CD4-positive, alpha-beta T cell (primary cell): ENCODE results near the gene PALM. TPM values are rescaled to one million over a fixed set of nuclear protein-coding genes. Genes with fewer than 3 reads are reported as not detected.

ENCODE experiments used
- ATAC-seq: fragments of 200-7000 bp; cut with Tn5 transposase; one replicate; pipeline ENCODE4 v1.10.0; 2022; ENCODE audit warnings: mild to moderate bottlenecking; ENCODE audit not compliant: poor library complexity
- CTCF ChIA-PET: fragments of 350-600 bp; sonication (Branson Sonifier 250); formaldehyde crosslinking; loops from one replicate; lab custom pipeline; 2021; ENCODE audit warnings: antibody characterized with exemption, inconsistent platforms; lab: Charles Lee
- POLR2A ChIA-PET: fragments of 350-600 bp; sonication (Branson Sonifier 250); formaldehyde crosslinking; loops from one replicate; lab custom pipeline; 2021; ENCODE audit warnings: antibody characterized with exemption, inconsistent platforms; lab: Charles Lee
- DNase-seq, 14 experiments: peaks; one replicate each; pipeline ENCODE4 v3.0.0-alpha.2; 2013 to 2020; ENCODE audit warnings: mixed read lengths in 2 of 14
- H3K27ac ChIP-seq, 2 donors: one replicate each; pipeline versions ENCODE4 v1.5.1 to v1.7.0; 2013; ENCODE audit warnings: low read length in 2 of 2, low read depth in 1 of 2, mild to moderate bottlenecking in 1 of 2
- H3K27me3 ChIP-seq, 2 experiments: 1 replicate in 1 of 2; 2 replicates in 1 of 2; pipeline versions ENCODE4 v1.6.1 to v1.7.0; 2013; ENCODE audit warnings: low read length in 2 of 2, control low read depth in 1 of 2, mild to moderate bottlenecking in 1 of 2, moderate library complexity in 1 of 2; ENCODE audit not compliant: insufficient read depth in 2 of 2, control insufficient read depth in 1 of 2
- H3K36me3 ChIP-seq: one replicate; pipeline ENCODE4 v1.6.1; 2013; ENCODE audit warnings: low read length, control low read depth; ENCODE audit not compliant: insufficient read depth
- H3K4me1 ChIP-seq: one replicate; pipeline ENCODE4 v1.6.1; 2013; ENCODE audit warnings: low read length, control low read depth; ENCODE audit not compliant: insufficient read depth
- H3K4me3 ChIP-seq: one replicate; pipeline ENCODE4 v1.5.1; 2013; ENCODE audit warnings: mild to moderate bottlenecking, low read length, moderate library complexity
- H3K9me3 ChIP-seq, 2 experiments: 1 replicate in 1 of 2; 2 replicates in 1 of 2; pipeline versions ENCODE4 v1.6.1 to v1.7.0; 2013; ENCODE audit warnings: low read length in 2 of 2, mild to moderate bottlenecking in 2 of 2, control low read depth in 1 of 2, moderate library complexity in 1 of 2; ENCODE audit not compliant: control insufficient read depth in 1 of 2, insufficient read depth in 1 of 2
- H3K27ac Mint-ChIP-seq: one replicate; pipeline ENCODE4 v1.8.0; 2020; ENCODE audit warnings: mixed read lengths
- H3K27me3 Mint-ChIP-seq: one replicate; pipeline ENCODE4 v1.8.0; 2021; ENCODE audit warnings: mixed read lengths
- H3K36me3 Mint-ChIP-seq: one replicate; pipeline ENCODE4 v1.8.0; 2021; ENCODE audit warnings: low read depth, mixed read lengths
- H3K4me1 Mint-ChIP-seq: one replicate; pipeline ENCODE4 v1.8.0; 2021; ENCODE audit warnings: low read depth, mixed read lengths
- H3K4me3 Mint-ChIP-seq: one replicate; pipeline ENCODE4 v1.8.0; 2020; ENCODE audit warnings: mild to moderate bottlenecking, mixed read lengths
- H3K9me3 Mint-ChIP-seq: one replicate; pipeline ENCODE4 v1.8.0; 2020; ENCODE audit warnings: mixed read lengths
- intact Hi-C, 2 experiments: fragments of 100-400 bp; cut with DNase I in 1 of 2; cut with micrococcal nuclease in 1 of 2; formaldehyde crosslinking; loops; one replicate each; pipeline versions ENCODE4 v1.15.1 to v1.9.0; 2023 to 2025; cut with DNase I, micrococcal nuclease
- total RNA-seq, 174 experiments: library from RNA in 2 of 174; stranded (reverse) in 2 of 174; gene quantifications; one replicate each; pipeline ENCODE4 v1.2.3 and lab custom pipeline; 2021 to 2026
- TF ChIP-seq, protein P1 (sequence below): fragments of 200-600 bp; IDR thresholded peaks from one replicate; pipeline ENCODE4 v1.8.0; 2022; ENCODE audit warnings: antibody characterized with exemption, mild to moderate bottlenecking

PALM gene
- total RNA-seq, 2 experiments from 2014 or later, result not detected

DNA sequence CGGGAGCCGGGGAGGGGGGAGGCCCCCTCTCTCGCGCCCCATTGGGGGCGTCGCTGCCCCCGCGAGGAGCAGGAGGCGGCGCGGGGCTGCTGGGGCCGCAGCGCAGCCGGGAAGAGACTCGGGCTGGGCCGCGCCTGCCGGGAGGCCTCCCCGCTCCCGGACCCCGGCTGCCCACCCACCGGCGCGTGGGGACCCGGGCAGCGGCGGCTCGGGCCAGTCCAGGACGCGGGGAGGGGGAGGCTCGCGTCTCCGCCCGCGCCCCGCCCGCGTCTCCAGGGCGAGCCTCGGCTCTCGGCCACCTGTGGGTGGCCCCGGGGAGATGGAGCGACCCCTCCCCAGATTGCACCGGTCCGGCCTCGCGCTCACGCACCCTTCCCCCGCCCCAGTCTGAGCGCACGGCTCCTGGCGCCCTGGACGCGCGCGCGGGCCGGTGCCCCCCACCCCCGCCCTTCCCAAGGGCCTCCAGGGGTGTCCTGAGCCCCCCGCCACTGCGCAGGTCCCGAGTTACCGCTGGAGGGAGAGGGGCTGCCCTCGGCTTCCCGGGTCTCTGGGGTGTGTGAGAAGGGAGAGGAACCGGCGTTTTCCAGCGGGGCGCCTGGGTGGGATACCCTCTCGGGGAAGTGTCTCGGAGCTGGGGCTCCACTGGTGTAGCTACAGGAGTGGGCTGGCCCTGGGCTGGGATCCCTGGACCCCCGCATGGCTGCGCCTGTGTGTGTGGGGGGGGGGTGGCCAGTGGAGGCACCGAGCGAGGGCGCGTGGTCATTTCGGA lies 645 bp downstream of the PALM start:
- H3K36me3 Mint-ChIP-seq, result no peaks in the 10 kb centered on the region
- H3K27ac Mint-ChIP-seq, result no peak overlapping the region
- ChIA-PET CTCF (no interaction called here), POLR2A (no interaction called here)
- H3K9me3 ChIP-seq, result peaks cover 0 to 13% of the 10 kb centered on the region in 2 experiments
- intact Hi-C loops, result no loop called here
- ATAC-seq, result no peak
- peaks cover 25 to 37% of the 10 kb centered on the region in 2 experiments for H3K27me3 ChIP-seq
- no peak overlapping the region for H3K27ac ChIP-seq
- DNase-seq, result no peak
- H3K4me1 ChIP-seq, result peaks cover 8% of the 10 kb centered on the region
- TF ChIP-seq, protein P1, sequence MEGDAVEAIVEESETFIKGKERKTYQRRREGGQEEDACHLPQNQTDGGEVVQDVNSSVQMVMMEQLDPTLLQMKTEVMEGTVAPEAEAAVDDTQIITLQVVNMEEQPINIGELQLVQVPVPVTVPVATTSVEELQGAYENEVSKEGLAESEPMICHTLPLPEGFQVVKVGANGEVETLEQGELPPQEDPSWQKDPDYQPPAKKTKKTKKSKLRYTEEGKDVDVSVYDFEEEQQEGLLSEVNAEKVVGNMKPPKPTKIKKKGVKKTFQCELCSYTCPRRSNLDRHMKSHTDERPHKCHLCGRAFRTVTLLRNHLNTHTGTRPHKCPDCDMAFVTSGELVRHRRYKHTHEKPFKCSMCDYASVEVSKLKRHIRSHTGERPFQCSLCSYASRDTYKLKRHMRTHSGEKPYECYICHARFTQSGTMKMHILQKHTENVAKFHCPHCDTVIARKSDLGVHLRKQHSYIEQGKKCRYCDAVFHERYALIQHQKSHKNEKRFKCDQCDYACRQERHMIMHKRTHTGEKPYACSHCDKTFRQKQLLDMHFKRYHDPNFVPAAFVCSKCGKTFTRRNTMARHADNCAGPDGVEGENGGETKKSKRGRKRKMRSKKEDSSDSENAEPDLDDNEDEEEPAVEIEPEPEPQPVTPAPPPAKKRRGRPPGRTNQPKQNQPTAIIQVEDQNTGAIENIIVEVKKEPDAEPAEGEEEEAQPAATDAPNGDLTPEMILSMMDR, result no peak
- H3K27me3 Mint-ChIP-seq, result peaks cover 35% of the 10 kb centered on the region
- no peaks in the 10 kb centered on the region for H3K36me3 ChIP-seq
- H3K4me3 ChIP-seq, result no peak overlapping the region
- H3K4me3 Mint-ChIP-seq, result no peak overlapping the region
- H3K9me3 Mint-ChIP-seq, result no peaks in the 10 kb centered on the region
- H3K4me1 Mint-ChIP-seq, result no peaks in the 10 kb centered on the region

DNA sequence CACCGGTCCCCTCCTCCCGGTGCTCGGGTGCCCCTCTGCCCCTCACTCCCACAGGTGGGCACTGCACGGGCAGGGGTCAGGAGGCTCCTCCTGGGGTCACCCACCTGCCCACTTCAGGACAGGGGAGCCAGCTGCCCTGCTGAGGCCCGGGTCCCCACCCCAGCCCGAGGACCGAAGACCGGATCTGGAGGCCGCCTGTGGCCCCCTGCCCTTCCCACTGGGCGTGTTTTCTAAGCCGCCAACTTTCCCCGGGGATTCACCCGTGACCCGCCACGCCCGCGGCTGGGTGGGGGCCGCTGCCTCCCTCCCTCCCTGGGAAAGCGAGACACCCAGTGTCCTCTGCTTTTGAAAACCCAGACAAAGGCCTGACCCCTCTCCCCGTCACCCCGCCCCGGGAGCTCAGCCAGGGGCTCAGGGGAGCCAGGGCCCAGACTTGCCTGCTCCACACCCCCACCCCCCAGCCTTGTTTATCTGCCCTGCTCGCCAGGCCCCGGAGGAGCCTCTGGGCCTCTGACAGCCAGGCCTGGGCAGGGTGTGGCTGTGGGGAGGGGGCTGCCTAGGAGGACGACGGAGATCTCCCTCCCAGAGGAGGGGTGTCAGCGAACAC lies 1.3 kb downstream of the PALM start:
- ChIA-PET POLR2A (no interaction called here), CTCF (no interaction called here)
- no peak overlapping the region for H3K27ac ChIP-seq
- no peak overlapping the region for H3K4me3 ChIP-seq
- peaks cover 2% of the 10 kb centered on the region for H3K4me1 ChIP-seq
- no peaks in the 10 kb centered on the region for H3K9me3 Mint-ChIP-seq
- H3K27me3 ChIP-seq, result peaks cover 25 to 33% of the 10 kb centered on the region in 2 experiments
- peaks cover 0 to 16% of the 10 kb centered on the region in 2 experiments for H3K9me3 ChIP-seq
- ATAC-seq (no peak), DNase-seq (no peak)
- H3K36me3 Mint-ChIP-seq, result no peaks in the 10 kb centered on the region
- H3K36me3 ChIP-seq, result no peaks in the 10 kb centered on the region
- intact Hi-C loops, result no loop called here
- TF ChIP-seq, protein P1, result no peak
- no peaks in the 10 kb centered on the region for H3K4me1 Mint-ChIP-seq
- H3K27ac Mint-ChIP-seq, result no peak overlapping the region
- H3K27me3 Mint-ChIP-seq, result peaks cover 35% of the 10 kb centered on the region
- H3K4me3 Mint-ChIP-seq, result no peak overlapping the region

DNA sequence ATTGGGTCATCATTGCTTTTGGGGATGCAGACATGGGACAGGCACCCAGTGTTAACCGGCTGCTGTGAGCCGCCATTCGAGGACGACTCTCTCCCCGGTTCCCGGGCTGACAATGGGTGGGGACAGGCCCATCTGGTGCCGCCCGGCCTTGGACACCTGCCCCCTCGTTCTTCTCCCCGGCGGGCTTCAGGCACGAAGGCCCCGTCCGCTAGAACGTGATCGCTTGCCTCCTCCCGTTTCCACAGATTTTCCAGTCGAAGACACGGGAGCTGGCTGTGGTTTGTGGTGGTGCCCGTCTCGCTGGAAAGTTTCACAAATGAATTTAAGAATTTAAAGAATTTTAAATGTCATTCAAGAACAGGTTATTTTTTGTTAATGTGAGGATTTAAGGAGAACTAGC lies 2.0 kb downstream of the PALM start:
- ChIA-PET POLR2A (no interaction called here), CTCF (no interaction called here)
- no peak overlapping the region for H3K27ac Mint-ChIP-seq
- no peaks in the 10 kb centered on the region for H3K36me3 ChIP-seq
- intact Hi-C loops, result no loop called here
- H3K4me1 ChIP-seq, result peaks cover 2% of the 10 kb centered on the region
- peaks cover 0 to 23% of the 10 kb centered on the region in 2 experiments for H3K9me3 ChIP-seq
- H3K27ac ChIP-seq, result no peak overlapping the region
- no peak overlapping the region for H3K4me3 Mint-ChIP-seq
- no peak for DNase-seq
- TF ChIP-seq, protein P1, result no peak
- no peaks in the 10 kb centered on the region for H3K36me3 Mint-ChIP-seq
- no peaks in the 10 kb centered on the region for H3K9me3 Mint-ChIP-seq
- H3K27me3 Mint-ChIP-seq, result peaks cover 37% of the 10 kb centered on the region
- ATAC-seq, result no peak
- H3K4me3 ChIP-seq, result no peak overlapping the region
- peaks cover 25 to 29% of the 10 kb centered on the region in 2 experiments for H3K27me3 ChIP-seq
- H3K4me1 Mint-ChIP-seq, result no peaks in the 10 kb centered on the region
